Keratinocyte (primary cell): ENCODE measurements around the gene YAP1. TPM values are rescaled to one million over a fixed set of nuclear protein-coding genes. Genes with fewer than 3 reads are reported as not detected.

Experiments used
- DNase-seq: peaks from one replicate; pipeline ENCODE4 v3.0.0-alpha.2; 2011; ENCODE audit warnings: low read depth, missing footprints, low spot score
- FAIRE-seq: peaks from 2 replicates; lab custom pipeline; 2011; peaks lifted over from hg19 to GRCh38; lab: Jason Lieb, UNC
- H2AFZ ChIP-seq: 2 replicates; pipeline ENCODE4 v1.6.0; 2012; ENCODE audit warnings: low read length, control low read depth, inconsistent platforms; ENCODE audit not compliant: control insufficient read depth
- H3K27ac ChIP-seq: 2 replicates; pipeline ENCODE4 v1.5.1; 2011; ENCODE audit warnings: low read length; ENCODE audit not compliant: control insufficient read depth, insufficient read depth
- H3K27me3 ChIP-seq: 3 replicates; pipeline ENCODE4 v1.6.0; 2011; ENCODE audit warnings: low read length; ENCODE audit not compliant: control insufficient read depth, insufficient read depth; ENCODE audit errors: extremely low read depth
- H3K36me3 ChIP-seq, 2 experiments: 2 replicates in 1 of 2; 3 replicates in 1 of 2; pipeline ENCODE4 v1.5.1; 2011; ENCODE audit warnings: low read length in 2 of 2, mild to moderate bottlenecking in 1 of 2; ENCODE audit not compliant: control insufficient read depth in 2 of 2, insufficient read depth in 2 of 2; ENCODE audit errors: extremely low read depth in 1 of 2
- H3K4me1 ChIP-seq: 3 replicates; pipeline ENCODE4 v1.5.1; 2011; ENCODE audit warnings: low read length; ENCODE audit not compliant: control insufficient read depth, insufficient read depth; ENCODE audit errors: extremely low read depth
- H3K4me2 ChIP-seq: 3 replicates; pipeline ENCODE4 v1.6.0; 2011; ENCODE audit warnings: low read depth, low read length; ENCODE audit not compliant: control insufficient read depth, insufficient read depth; ENCODE audit errors: extremely low read depth
- H3K4me3 ChIP-seq, 3 experiments: fragments of 200-600 bp in 1 of 3; sonication (generic) in 1 of 3; 2 replicates in 2 of 3; 3 replicates in 1 of 3; pipeline ENCODE4 v1.5.1; 2011 to 2016; ENCODE audit warnings: low read length in 3 of 3, mild to moderate bottlenecking in 3 of 3, control low read depth in 2 of 3, inconsistent platforms in 1 of 3, low read depth in 1 of 3, mixed read lengths in 1 of 3, mixed run types in 1 of 3, moderate library complexity in 1 of 3; ENCODE audit not compliant: control insufficient read depth in 2 of 3, insufficient read depth in 2 of 3; ENCODE audit errors: extremely low read depth in 1 of 3
- H3K79me2 ChIP-seq: 2 replicates; pipeline ENCODE4 v1.6.0; 2012; ENCODE audit warnings: low read length; ENCODE audit not compliant: control insufficient read depth, insufficient read depth
- H3K9ac ChIP-seq: 3 replicates; pipeline ENCODE4 v1.6.0; 2011; ENCODE audit warnings: low read length; ENCODE audit not compliant: control insufficient read depth, insufficient read depth; ENCODE audit errors: extremely low read depth
- H3K9me1 ChIP-seq: 3 replicates; pipeline ENCODE4 v1.6.0; 2011; ENCODE audit warnings: low read length; ENCODE audit not compliant: control insufficient read depth, insufficient read depth; ENCODE audit errors: extremely low read depth
- H3K9me3 ChIP-seq: 2 replicates; pipeline ENCODE4 v1.5.1; 2012; ENCODE audit warnings: low read depth, low read length; ENCODE audit not compliant: control insufficient read depth
- H4K20me1 ChIP-seq: 3 replicates; pipeline ENCODE4 v1.6.0; 2011; ENCODE audit warnings: low read length; ENCODE audit not compliant: control insufficient read depth, insufficient read depth; ENCODE audit errors: extremely low read depth
- EZH2 ChIP-seq: IDR thresholded peaks from one replicate; pipeline ENCODE4 v1.6.1; 2012; ENCODE audit warnings: inconsistent platforms, mild to moderate bottlenecking, low read length, moderate library complexity
- dilution Hi-C: fragments of 300-500 bp; cut with MboI; formaldehyde crosslinking; loops from one replicate; pipeline ENCODE4 v1.7.0; 2020; ENCODE audit warnings: low sequenced_read_pairs; ENCODE audit not compliant: extremely low pct_ligation_motif_present
- polyA plus RNA-seq, 5 experiments: library from polyadenylated mRNA; depleted of rRNA in 3 of 5; stranded (reverse) in 3 of 5; stranded (forward) in 1 of 5; unstranded in 1 of 5; fragments of >200 nt; gene quantifications; 1 replicate in 1 of 5; 2 replicates in 3 of 5; 3 replicates in 1 of 5; pipeline versions ENCODE4 v1.2.1 to v1.2.3, GENCODE V29; 2011 to 2012; ENCODE audit warnings: missing spikeins in 2 of 5, low read depth in 1 of 5, low replicate concordance in 1 of 5
- TF ChIP-seq, protein P1 (sequence below), 3 experiments: IDR thresholded peaks in 1 of 3; conservative IDR thresholded peaks in 1 of 3; optimal IDR thresholded peaks in 1 of 3; 2 replicates in 2 of 3; 3 replicates in 1 of 3; pipeline versions ENCODE3 to v1.5.1; 2011; ENCODE audit warnings: low read length in 3 of 3, mild to moderate bottlenecking in 3 of 3, moderate library complexity in 2 of 3, control low read depth in 1 of 3, inconsistent platforms in 1 of 3; ENCODE audit not compliant: insufficient read depth in 2 of 3; ENCODE audit errors: extremely low read depth in 1 of 3

YAP1 gene
- polyA plus RNA-seq, 1 donor (not counting 4 experiments of a cell fraction or from before 2014, with no cell fraction given) = 105 TPM

DNA sequence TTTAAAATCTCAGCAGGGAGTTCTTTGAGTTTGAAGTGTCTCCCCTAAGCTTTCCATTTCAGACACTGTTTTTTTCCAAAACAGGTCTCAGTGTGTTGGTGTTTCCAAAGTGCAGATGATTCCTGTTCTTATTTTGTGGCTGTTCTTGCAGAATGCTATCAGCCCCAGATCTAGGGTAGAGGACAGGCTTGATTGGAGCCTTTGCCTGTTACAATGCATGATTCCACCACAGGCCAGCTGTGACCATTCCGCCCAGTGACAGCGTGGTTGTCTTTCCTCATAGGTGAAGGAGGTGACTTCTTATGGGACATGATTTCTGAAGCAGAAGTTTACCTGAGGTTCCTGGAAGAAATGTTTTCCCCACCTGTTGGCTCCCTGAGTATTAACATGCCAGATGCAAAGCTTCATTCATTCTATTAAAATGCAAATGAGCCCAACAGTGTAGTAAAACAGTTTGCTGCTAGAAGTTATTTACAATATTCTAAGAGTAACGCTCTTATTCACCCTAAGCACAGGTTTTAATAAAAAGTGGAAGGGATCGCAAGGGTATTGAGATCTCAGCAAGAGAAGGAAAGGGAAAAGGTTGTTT is 170.1 kb downstream of the YAP1 start:
- no peak overlapping the region for H3K4me3 ChIP-seq
- no peak for FAIRE-seq

More for the DNA sequence above, 170.1 kb downstream of the YAP1 start:
- Histone ChIP-seq H3K36me3 (peaks cover 0 to under 1% of the 10 kb centered on the region in 2 experiments), H3K9ac (no peak overlapping the region), H3K9me1 (no peaks in the 10 kb centered on the region), H3K27ac (no peak overlapping the region), H3K4me2 (peak overlapping the region; percentile 95), H2AFZ (no peak overlapping the region), H3K27me3 (no peaks in the 10 kb centered on the region), H3K9me3 (no peaks in the 10 kb centered on the region), H4K20me1 (no peaks in the 10 kb centered on the region), H3K4me1 (peaks cover 9% of the 10 kb centered on the region), H3K79me2 (no peaks in the 10 kb centered on the region)
- TF ChIP-seq EZH2 = no peak
- TF ChIP-seq, protein P1, sequence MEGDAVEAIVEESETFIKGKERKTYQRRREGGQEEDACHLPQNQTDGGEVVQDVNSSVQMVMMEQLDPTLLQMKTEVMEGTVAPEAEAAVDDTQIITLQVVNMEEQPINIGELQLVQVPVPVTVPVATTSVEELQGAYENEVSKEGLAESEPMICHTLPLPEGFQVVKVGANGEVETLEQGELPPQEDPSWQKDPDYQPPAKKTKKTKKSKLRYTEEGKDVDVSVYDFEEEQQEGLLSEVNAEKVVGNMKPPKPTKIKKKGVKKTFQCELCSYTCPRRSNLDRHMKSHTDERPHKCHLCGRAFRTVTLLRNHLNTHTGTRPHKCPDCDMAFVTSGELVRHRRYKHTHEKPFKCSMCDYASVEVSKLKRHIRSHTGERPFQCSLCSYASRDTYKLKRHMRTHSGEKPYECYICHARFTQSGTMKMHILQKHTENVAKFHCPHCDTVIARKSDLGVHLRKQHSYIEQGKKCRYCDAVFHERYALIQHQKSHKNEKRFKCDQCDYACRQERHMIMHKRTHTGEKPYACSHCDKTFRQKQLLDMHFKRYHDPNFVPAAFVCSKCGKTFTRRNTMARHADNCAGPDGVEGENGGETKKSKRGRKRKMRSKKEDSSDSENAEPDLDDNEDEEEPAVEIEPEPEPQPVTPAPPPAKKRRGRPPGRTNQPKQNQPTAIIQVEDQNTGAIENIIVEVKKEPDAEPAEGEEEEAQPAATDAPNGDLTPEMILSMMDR (optimal IDR thresholded peaks at IDR 0.05 in 1 of 3, IDR thresholded peaks at IDR 0.05 in 1 of 3, conservative IDR thresholded peaks at IDR 0.05 in 1 of 3; ENCODE audit: extremely low read depth in 1 of 3, insufficient read depth in 2 of 3, low read length in 3 of 3) = no peak
- DNase-seq = no peak
- dilution Hi-C loops = no loop called here

Other genes starting within 250 kb of the YAP1 start
- gene CEP126, start 195.4 kb upstream of the YAP1 start, polyA plus RNA-seq = 1.2 to 3.4 TPM (median 2.5 TPM) in 3 replicates
- gene ANGPTL5, start 193.9 kb upstream of the YAP1 start, polyA plus RNA-seq = 0.03 TPM in 1 of 3 replicates, not detected in the others
- gene CFAP300, start 63.0 kb upstream of the YAP1 start, polyA plus RNA-seq = 2.1 to 2.6 TPM (median 2.2 TPM) in 3 replicates
- gene BIRC3, start 207.0 kb downstream of the YAP1 start, polyA plus RNA-seq = 1.1 to 2.1 TPM (median 1.4 TPM) in 3 replicates
- 31.0 to 53.8 TPM (median 53.3 TPM) in 3 replicates for gene BIRC2, start 236.8 kb downstream of the YAP1 start, polyA plus RNA-seq